HG03469 (cell line): ENCODE results near the gene ESYT2.

Source experiments
- ATAC-seq: cut with Tn5 transposase; IDR thresholded peaks from one replicate; pipeline ENCODE4 v1.9.1; 2021; ENCODE audit warnings: mild to moderate bottlenecking, moderate library complexity, moderate number of reproducible peaks; ENCODE audit not compliant: unreplicated experiment

Gene ESYT2

DNA sequence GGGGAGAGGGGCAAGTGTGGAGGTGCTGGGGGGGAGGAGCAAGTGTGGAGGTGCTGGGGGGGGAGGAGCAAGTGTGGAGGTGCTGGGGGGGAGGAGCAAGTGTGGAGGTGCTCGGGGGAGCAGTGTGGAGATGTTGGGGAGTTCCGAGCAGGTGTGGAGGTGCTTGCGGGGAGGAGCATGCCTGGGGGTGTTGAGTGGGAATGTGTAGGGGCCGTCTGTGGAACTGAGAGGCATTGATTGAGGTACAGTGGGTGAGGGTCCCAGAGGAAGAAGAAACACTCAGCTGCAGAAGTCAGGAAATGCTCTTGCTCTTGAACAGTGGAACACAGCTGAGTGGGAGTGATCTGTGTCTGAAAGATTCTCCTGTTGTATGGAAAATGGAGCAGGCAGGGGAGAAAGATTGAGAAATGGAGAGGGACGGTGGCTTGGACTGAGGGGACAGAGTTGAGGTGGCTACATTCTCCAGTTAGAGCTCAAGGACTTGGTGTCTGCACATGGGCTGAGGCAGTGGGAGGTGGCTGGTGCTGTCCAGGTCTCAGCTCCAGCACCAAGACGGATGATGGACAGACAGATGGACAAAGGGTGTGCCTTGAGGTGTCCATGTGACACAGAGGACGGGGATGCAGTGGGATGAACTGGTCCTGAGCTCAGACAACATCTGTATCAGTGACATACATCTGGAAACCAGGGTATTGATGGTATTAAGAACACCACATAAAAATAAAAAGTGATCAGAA is 99.5 kb downstream of the ESYT2 start:
- ATAC-seq = no peak

DNA sequence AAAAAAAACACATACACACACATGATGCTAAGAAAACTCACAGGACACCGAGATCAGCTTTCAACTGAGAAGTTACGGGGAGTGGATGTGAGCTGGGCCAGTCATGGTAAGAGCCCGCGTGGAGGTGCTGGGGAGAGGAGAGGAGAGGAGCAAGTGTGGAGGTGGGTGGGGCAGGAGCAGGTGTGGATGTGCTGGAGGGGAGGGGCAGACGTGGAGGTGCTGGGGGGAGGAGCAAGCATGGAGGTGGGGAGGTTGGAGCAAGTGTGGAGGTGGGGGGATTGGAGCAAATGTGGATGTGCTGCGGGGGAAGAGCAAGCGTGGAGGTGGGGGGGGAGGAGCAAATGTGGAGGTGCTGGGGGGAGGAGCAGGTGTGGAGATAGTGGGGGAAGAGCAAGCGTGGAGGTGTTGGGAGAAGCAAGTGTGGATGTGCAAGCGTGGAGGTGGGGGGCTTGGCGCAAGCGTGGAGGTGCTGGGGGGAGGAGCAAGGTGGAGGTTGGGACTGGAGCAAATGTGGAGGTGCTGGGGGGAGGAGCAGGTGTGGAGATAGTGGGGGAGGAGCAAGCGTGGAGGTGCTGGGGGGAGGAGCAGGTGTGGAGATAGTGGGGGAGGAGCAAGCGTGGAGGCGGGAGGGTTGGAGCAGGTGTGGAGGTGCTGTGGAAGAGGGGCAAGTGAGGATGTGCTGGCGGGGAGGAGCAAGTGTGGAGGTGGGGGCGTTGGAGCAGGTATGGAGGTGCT is 100.2 kb downstream of the ESYT2 start:
- no peak for ATAC-seq

GRCh38 chr7:158727690-158728089 is 101.6 kb downstream of the ESYT2 start:
- ATAC-seq = no peak

DNA sequence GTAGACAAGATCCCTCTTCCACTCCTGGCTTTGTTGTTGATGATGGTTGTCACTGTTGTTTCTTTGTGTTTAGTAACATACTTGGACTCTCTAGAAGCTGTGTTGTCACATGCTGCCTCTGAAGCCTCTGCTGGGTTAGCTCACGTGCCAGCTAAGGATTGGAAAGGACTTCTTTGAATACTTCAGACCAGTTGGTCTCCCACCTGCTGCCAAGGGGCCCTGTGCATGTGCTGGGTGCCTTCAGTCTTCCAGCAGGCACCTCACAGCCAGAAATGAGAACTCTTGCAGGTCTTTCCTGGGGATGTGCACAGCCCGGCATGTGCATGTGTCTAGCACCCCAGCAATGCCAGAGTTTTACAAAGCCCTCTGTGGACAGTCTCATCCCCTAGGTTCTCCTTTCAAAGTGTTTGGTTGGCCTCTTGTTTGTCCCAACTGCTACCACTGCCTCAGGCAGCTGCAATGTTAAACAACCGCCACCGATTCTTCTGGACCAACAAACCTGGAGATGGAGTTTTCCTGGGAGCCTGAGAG is 103.0 kb downstream of the ESYT2 start:
- no peak for ATAC-seq

- ATAC-seq = no peak
Measured at GRCh38 chr7:158725506-158725800, 103.9 kb downstream of the ESYT2 start.

GRCh38 chr7:158724658-158725505 is 104.4 kb downstream of the ESYT2 start:
- ATAC-seq = no peak

DNA sequence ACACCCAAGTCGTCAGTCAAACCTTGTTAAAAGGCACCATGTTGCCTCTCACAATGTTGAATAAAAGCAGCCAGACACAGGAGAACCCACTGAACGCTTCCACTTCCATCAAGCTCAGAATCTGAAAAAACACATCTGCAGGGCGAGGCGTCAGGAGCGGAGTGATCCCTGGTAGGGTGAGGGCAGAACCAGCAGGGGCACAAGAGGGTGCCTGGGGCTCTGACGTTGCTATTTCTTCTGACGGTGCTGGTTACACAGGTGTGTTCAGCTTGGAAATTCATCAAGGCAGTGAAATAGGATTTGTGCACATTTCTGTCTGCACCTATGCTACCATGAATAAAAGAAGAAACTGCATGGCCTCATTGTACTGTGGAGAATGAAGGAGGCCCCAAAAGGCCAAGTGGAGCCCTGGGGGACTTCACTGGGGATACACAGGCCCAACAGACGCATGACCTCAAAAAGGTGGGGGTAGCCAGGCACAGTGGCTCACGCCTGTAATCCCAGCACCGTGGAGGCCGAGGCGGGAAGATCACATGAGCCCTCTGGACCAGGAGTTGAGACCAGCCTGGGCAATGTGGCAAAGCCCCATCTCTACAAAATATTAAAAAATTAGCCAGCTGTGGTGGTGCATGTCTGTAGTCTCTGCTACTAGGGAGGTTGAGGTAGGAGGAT is 105.5 kb downstream of the ESYT2 start:
- ATAC-seq = no peak

GRCh38 chr7:158723266-158723665 is 106.0 kb downstream of the ESYT2 start:
- ATAC-seq = no peak

GRCh38 chr7:158722574-158723237 is 106.6 kb downstream of the ESYT2 start:
- no peak for ATAC-seq

- ATAC-seq = no peak
Measured at GRCh38 chr7:158720112-158720511, 109.2 kb downstream of the ESYT2 start.

- no peak for ATAC-seq
Measured at GRCh38 chr7:158716802-158717201, 112.5 kb downstream of the ESYT2 start.

GRCh38 chr7:158710651-158711102 is 118.6 kb downstream of the ESYT2 start:
- ATAC-seq = no peak

- no peak for ATAC-seq
Measured at GRCh38 chr7:158707610-158708009, 121.7 kb downstream of the ESYT2 start.

- no peak for ATAC-seq
Measured at GRCh38 chr7:158706710-158707590, 122.4 kb downstream of the ESYT2 start.

DNA sequence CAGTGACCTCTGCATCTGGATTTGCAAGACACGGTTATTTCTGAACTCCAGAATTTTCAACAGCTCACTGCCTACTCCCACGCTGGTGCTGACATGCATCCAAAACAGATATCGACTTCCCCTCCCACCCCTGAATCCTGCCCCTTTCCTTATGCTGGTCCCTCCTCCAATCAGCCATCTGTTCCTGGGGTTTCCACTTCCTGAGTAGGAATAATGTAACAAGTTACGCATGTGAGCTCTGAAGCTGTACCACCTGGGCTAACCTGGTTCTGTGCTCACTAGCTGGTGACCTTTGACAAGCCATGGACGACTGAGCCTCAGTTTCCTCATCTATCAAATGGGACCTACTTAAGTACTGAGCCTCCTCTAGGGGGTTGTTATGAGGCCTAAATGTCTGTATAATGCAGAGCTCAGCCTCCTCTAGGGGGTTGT is 123.0 kb downstream of the ESYT2 start:
- no peak for ATAC-seq

GRCh38 chr7:158705234-158705850 is 124.0 kb downstream of the ESYT2 start:
- peak; percentile 2 for ATAC-seq

DNA sequence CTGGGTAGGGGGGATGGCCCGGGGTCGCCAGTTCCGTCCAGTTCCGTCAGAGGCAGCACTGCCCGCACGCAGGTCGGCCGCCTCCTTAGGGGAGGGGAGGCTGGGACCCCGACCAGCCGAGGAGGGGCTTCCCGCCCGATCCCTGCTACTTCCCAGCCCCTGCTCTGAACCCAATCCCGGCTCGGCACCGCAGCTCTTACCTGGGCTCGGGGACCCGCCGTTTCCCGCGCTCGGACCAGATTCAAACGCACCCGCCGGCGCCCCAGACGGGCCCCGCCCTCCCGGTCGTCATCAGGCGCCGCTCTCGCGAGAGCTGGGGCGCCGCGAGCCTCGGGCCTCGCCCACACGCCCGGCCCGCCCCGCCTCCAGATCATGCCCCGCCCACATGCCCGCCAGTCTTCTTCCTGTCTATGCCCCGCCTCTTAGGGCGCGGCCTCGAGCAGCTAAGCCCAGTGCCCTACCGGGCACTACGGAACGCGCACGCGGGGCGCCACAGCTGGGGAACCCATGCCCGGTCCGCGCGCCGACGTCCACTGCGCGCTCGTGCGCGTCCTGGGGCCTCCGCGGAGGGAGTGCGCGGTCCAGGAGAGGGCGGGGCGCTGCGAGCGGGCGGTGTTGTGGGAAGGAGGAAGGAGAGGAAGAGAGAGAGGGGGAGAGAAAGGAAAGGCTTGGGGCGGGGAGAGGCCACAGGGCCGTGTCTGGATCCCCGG is 124.6 kb downstream of the ESYT2 start, which contains the start of gene NCAPG2:
TSS of gene NCAPG2 (minus strand) at position 281 of the 710 bp plus-strand sequence. CDS start 2,905 bp downstream, outside the sequence.
- peak; percentile 99 for ATAC-seq
